GM12878 (cell line): ENCODE results near the gene EHD1. TPM values are rescaled to one million over a fixed set of nuclear protein-coding genes. Genes with fewer than 3 reads are reported as not detected.

Experiments
- BACH1 ChIP-seq: fragments of 450-650 bp; IDR thresholded peaks from 2 replicates; pipeline ENCODE4 v1.6.1; 2017; ENCODE audit warnings: mild to moderate bottlenecking, borderline replicate concordance
- EED ChIP-seq: sonication (generic); IDR thresholded peaks from 2 replicates; pipeline ENCODE4 v1.6.1; 2016; ENCODE audit warnings: antibody characterized with exemption, low read depth
- JUNB ChIP-seq: IDR thresholded peaks from 2 replicates; pipeline ENCODE4 v1.6.1; 2016; ENCODE audit warnings: antibody characterized with exemption, mild to moderate bottlenecking
- PAX5 ChIP-seq: IDR thresholded peaks from 2 replicates; pipeline ENCODE4 v1.6.1; 2011; ENCODE audit warnings: low read depth, low read length, borderline replicate concordance
- SMARCA5 ChIP-seq: fragments of 450-650 bp; IDR thresholded peaks from 2 replicates; pipeline ENCODE4 v1.6.1; 2017; ENCODE audit warnings: mild to moderate bottlenecking
- SPI1 ChIP-seq: IDR thresholded peaks from 2 replicates; pipeline ENCODE4 v1.6.1; 2011; ENCODE audit warnings: low read depth, mild to moderate bottlenecking, low read length, moderate library complexity, borderline replicate concordance; ENCODE audit not compliant: insufficient read depth
- TBL1XR1 ChIP-seq: IDR thresholded peaks from 2 replicates; pipeline ENCODE4 v1.6.1; 2012; ENCODE audit warnings: low read depth, low read length, improper control_type of control experiment
- ZNF24 ChIP-seq: fragments of 450-650 bp; IDR thresholded peaks from 2 replicates; pipeline ENCODE4 v1.6.1; 2017; ENCODE audit warnings: antibody characterized with exemption, mild to moderate bottlenecking
- polyA plus RNA-seq, 11 experiments: library from polyadenylated mRNA; depleted of rRNA in 4 of 11; unstranded in 6 of 11; stranded (reverse) in 5 of 11; fragments of >200 nt; fragmentation: Nextera tagmentation in 4 of 11; fragmentation: Illumina TruSeq in 1 of 11; extraction: Ambion mirVana in 4 of 11; extraction: Trizol in 1 of 11; gene quantifications; 1 replicate in 1 of 11; 2 replicates in 10 of 11; pipeline versions ENCODE4 v1.2.1 to v1.2.3, GENCODE V29; 2011 to 2016; ENCODE audit warnings: inconsistent platforms in 2 of 11, missing spikeins in 2 of 11, low read depth in 1 of 11
- total RNA-seq, 4 experiments: library from RNA; depleted of rRNA in 3 of 4; stranded (reverse); fragments of >200 nt in 3 of 4; fragmentation: Illumina TruSeq in 1 of 4; extraction: Trizol in 1 of 4; gene quantifications; 2 replicates each; pipeline versions ENCODE4 v1.2.1 to v1.2.3, GENCODE V29; 2013 to 2021
- TF ChIP-seq, protein P1 (sequence below): IDR thresholded peaks from 2 replicates; pipeline ENCODE4 v1.6.1; 2012; ENCODE audit warnings: mild to moderate bottlenecking, low read depth, low read length
- TF ChIP-seq, protein P2 (sequence below): fragments of 450-650 bp; IDR thresholded peaks from 2 replicates; pipeline ENCODE4 v1.6.1; 2016; ENCODE audit warnings: mild to moderate bottlenecking, moderate library complexity, borderline replicate concordance
- TF ChIP-seq, protein P3 (sequence below): fragments of 450-650 bp; IDR thresholded peaks from 2 replicates; pipeline ENCODE4 v1.6.1; 2017; ENCODE audit warnings: mild to moderate bottlenecking, moderate library complexity
- TF ChIP-seq, protein P4 (sequence below): fragments of 450-650 bp; formaldehyde crosslinking; IDR thresholded peaks from 2 replicates; pipeline ENCODE4 v1.4.0; 2020; ENCODE audit warnings: mild to moderate bottlenecking, moderate library complexity

The EHD1 gene
- total and polyA plus RNA-seq, 10 of the 15 experiments (the other 5 are each of a cell fraction or from before 2014, with no cell fraction given) = 1.0 to 165 (median 66.5) TPM

GRCh38 chr11:64859542-64860414 lies 18.6 kb downstream of the EHD1 start (continued):
- TF ChIP-seq TBL1XR1 (peak; percentile 95), JUNB (peak; percentile 94), SMARCA5 (peak; percentile 91), ZNF24 (peak; percentile 42; the same call in 1 of the 2 replicates), EED (peak; percentile 97), BACH1 (peak; percentile 63), PAX5 (peak; percentile 86), SPI1 (peak; percentile 29; the same call in 1 of the 2 replicates)
- TF ChIP-seq, protein P1, sequence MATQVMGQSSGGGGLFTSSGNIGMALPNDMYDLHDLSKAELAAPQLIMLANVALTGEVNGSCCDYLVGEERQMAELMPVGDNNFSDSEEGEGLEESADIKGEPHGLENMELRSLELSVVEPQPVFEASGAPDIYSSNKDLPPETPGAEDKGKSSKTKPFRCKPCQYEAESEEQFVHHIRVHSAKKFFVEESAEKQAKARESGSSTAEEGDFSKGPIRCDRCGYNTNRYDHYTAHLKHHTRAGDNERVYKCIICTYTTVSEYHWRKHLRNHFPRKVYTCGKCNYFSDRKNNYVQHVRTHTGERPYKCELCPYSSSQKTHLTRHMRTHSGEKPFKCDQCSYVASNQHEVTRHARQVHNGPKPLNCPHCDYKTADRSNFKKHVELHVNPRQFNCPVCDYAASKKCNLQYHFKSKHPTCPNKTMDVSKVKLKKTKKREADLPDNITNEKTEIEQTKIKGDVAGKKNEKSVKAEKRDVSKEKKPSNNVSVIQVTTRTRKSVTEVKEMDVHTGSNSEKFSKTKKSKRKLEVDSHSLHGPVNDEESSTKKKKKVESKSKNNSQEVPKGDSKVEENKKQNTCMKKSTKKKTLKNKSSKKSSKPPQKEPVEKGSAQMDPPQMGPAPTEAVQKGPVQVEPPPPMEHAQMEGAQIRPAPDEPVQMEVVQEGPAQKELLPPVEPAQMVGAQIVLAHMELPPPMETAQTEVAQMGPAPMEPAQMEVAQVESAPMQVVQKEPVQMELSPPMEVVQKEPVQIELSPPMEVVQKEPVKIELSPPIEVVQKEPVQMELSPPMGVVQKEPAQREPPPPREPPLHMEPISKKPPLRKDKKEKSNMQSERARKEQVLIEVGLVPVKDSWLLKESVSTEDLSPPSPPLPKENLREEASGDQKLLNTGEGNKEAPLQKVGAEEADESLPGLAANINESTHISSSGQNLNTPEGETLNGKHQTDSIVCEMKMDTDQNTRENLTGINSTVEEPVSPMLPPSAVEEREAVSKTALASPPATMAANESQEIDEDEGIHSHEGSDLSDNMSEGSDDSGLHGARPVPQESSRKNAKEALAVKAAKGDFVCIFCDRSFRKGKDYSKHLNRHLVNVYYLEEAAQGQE = 0 out of 2 replicates have a peak, but pooled peaks have one; percentile 27
- TF ChIP-seq, protein P2, sequence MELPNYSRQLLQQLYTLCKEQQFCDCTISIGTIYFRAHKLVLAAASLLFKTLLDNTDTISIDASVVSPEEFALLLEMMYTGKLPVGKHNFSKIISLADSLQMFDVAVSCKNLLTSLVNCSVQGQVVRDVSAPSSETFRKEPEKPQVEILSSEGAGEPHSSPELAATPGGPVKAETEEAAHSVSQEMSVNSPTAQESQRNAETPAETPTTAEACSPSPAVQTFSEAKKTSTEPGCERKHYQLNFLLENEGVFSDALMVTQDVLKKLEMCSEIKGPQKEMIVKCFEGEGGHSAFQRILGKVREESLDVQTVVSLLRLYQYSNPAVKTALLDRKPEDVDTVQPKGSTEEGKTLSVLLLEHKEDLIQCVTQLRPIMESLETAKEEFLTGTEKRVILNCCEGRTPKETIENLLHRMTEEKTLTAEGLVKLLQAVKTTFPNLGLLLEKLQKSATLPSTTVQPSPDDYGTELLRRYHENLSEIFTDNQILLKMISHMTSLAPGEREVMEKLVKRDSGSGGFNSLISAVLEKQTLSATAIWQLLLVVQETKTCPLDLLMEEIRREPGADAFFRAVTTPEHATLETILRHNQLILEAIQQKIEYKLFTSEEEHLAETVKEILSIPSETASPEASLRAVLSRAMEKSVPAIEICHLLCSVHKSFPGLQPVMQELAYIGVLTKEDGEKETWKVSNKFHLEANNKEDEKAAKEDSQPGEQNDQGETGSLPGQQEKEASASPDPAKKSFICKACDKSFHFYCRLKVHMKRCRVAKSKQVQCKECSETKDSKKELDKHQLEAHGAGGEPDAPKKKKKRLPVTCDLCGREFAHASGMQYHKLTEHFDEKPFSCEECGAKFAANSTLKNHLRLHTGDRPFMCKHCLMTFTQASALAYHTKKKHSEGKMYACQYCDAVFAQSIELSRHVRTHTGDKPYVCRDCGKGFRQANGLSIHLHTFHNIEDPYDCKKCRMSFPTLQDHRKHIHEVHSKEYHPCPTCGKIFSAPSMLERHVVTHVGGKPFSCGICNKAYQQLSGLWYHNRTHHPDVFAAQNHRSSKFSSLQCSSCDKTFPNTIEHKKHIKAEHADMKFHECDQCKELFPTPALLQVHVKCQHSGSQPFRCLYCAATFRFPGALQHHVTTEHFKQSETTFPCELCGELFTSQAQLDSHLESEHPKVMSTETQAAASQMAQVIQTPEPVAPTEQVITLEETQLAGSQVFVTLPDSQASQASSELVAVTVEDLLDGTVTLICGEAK = peak; percentile 24; the same call in 1 of the 2 replicates
- TF ChIP-seq, protein P3, sequence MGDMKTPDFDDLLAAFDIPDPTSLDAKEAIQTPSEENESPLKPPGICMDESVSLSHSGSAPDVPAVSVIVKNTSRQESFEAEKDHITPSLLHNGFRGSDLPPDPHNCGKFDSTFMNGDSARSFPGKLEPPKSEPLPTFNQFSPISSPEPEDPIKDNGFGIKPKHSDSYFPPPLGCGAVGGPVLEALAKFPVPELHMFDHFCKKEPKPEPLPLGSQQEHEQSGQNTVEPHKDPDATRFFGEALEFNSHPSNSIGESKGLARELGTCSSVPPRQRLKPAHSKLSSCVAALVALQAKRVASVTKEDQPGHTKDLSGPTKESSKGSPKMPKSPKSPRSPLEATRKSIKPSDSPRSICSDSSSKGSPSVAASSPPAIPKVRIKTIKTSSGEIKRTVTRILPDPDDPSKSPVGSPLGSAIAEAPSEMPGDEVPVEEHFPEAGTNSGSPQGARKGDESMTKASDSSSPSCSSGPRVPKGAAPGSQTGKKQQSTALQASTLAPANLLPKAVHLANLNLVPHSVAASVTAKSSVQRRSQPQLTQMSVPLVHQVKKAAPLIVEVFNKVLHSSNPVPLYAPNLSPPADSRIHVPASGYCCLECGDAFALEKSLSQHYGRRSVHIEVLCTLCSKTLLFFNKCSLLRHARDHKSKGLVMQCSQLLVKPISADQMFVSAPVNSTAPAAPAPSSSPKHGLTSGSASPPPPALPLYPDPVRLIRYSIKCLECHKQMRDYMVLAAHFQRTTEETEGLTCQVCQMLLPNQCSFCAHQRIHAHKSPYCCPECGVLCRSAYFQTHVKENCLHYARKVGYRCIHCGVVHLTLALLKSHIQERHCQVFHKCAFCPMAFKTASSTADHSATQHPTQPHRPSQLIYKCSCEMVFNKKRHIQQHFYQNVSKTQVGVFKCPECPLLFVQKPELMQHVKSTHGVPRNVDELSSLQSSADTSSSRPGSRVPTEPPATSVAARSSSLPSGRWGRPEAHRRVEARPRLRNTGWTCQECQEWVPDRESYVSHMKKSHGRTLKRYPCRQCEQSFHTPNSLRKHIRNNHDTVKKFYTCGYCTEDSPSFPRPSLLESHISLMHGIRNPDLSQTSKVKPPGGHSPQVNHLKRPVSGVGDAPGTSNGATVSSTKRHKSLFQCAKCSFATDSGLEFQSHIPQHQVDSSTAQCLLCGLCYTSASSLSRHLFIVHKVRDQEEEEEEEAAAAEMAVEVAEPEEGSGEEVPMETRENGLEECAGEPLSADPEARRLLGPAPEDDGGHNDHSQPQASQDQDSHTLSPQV = 0 out of 2 replicates have a peak, but pooled peaks have one; percentile 12
- TF ChIP-seq, protein P4, sequence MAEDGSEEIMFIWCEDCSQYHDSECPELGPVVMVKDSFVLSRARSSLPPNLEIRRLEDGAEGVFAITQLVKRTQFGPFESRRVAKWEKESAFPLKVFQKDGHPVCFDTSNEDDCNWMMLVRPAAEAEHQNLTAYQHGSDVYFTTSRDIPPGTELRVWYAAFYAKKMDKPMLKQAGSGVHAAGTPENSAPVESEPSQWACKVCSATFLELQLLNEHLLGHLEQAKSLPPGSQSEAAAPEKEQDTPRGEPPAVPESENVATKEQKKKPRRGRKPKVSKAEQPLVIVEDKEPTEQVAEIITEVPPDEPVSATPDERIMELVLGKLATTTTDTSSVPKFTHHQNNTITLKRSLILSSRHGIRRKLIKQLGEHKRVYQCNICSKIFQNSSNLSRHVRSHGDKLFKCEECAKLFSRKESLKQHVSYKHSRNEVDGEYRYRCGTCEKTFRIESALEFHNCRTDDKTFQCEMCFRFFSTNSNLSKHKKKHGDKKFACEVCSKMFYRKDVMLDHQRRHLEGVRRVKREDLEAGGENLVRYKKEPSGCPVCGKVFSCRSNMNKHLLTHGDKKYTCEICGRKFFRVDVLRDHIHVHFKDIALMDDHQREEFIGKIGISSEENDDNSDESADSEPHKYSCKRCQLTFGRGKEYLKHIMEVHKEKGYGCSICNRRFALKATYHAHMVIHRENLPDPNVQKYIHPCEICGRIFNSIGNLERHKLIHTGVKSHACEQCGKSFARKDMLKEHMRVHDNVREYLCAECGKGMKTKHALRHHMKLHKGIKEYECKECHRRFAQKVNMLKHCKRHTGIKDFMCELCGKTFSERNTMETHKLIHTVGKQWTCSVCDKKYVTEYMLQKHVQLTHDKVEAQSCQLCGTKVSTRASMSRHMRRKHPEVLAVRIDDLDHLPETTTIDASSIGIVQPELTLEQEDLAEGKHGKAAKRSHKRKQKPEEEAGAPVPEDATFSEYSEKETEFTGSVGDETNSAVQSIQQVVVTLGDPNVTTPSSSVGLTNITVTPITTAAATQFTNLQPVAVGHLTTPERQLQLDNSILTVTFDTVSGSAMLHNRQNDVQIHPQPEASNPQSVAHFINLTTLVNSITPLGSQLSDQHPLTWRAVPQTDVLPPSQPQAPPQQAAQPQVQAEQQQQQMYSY (CRISPR knock-in tag) = no peak
